Erythroblast (primary cell): Measurements from ENCODE around the gene TBC1D23.

ENCODE experiments used
- GATA1 ChIP-seq: IDR thresholded peaks from 2 replicates; pipeline ENCODE4 v1.6.1; 2011; ENCODE audit warnings: low read depth, mild to moderate bottlenecking, control low read depth, low read length, moderate library complexity
- POLR2A ChIP-seq: IDR thresholded peaks from 2 replicates; pipeline ENCODE4 v1.6.1; 2011; ENCODE audit warnings: mild to moderate bottlenecking, low read length

GRCh38 chr3:100269410-100270214 is 8.8 kb downstream of the TBC1D23 start:
- TF ChIP-seq POLR2A (no peak), GATA1 (no peak)
